HG03196 (cell line): ENCODE measurements around the gene KDF1.
"Not testable (repeated sequence)": the region's sequence is repeated elsewhere in the genome, so short reads cannot be mapped to it uniquely, and the experiment has no call there.

Experiments
- ATAC-seq: cut with Tn5 transposase; IDR thresholded peaks from one replicate; pipeline ENCODE4 v1.9.1; 2021; ENCODE audit not compliant: unreplicated experiment

The KDF1 gene

DNA sequence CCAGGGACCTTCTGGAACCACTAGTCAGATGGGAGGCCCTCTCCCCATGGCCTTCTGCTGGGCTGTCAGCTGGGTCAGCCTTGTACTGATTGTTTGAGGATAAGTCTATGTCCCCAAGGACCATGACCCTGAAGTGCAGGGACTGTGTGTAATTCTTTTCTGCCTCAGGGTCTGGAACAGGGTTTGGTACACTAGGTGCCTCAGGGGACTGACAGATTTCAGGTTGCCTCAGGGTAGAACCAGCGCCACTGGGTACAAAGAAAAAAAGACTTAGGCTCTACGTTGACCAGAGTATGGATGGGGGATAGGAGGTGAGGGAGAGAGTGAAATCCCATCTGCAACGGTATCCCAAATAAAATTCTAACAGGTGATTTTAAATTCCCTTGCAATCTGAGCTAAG, 3.0 kb downstream of the KDF1 start:
- no peak for ATAC-seq

DNA sequence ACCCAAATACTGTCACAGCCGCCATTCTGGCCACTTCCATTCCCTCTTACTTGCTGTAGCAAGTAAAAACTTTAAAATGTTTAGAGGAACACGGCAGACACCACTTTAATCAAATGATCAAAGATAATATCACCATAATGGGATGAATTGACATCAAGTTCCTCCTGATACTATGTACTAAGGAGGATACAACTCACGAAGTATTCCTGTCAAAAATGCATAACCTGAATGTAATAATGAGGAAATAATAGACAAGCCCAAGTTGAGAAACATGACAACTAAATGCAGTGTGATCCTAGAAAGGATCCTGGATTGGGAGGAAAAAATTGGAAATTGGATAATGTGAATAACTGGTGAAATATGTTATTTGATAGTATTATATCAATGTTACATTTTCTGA, 3.9 kb downstream of the KDF1 start:
- ATAC-seq: no peak

DNA sequence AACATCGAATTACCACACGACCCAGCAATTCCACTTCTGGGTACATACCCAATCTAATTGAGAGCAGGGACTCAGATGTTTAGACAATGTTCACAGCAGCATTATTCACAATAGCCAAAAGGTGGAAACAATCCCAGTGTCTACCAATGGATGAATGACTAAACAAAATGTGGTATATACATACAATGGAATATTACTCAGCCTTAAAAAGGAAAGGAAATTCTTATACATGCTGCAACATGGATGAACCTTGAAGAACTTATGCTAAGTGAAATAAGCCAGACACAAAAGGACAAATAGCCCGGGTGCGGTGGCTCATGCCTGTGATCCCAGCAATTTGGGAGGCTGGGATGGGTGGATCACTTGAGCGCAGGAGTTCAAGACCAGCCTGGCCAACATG, 6.9 kb downstream of the KDF1 start:
- ATAC-seq: no peak

DNA sequence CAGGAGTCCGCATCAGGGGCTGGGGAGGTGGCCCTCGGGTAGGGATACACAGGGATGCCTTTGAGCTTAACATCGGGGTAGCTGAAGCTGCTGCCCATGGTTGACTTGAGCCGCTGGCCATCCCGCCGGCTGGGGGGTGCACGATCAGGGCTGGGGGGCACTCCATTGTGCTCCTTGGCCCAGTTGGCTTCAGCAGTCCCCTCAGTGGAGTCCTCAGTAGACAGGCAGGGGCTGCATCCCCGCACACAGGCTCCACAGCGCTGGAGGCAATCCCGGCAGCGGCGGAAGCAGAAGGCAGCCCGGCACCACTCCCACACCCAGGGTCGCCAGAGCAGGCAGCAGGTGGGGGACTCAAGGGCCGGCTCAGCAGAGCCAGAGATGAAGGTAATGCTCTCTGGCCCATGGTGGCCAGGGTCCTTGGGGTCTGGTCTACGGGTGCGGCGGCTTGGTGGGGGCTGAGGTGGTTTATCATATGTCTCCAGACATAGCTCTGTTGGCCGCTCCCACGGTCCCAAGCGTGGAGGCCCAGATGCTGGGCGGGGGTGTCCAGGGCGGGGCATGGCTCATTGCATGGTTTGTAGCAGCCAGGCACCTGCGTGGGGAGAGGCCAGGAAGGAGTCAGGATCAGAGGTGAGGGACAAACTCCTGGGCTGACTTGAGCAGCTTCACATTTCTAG, 8.3 kb downstream of the KDF1 start:
- ATAC-seq: no peak

DNA sequence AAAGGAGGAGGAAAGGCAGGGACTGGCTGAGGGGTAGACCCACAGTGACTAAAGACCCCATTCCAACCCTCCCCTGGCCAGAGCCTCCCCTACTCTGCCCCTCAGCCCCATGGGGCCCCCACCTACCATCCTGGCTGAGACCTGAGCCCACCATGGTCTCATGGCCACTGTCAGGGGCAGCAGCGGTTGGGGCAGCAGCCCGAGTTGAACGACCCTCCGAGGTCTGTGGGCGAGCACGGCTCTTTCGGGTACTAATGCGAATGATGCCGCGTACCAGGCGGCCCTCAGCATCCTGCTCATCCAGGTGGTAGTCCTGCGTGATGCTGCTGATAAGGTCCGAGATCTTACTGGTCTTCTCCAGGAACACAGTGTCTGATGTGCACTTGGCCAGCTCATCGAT, 9.1 kb downstream of the KDF1 start:
- ATAC-seq: no peak

DNA sequence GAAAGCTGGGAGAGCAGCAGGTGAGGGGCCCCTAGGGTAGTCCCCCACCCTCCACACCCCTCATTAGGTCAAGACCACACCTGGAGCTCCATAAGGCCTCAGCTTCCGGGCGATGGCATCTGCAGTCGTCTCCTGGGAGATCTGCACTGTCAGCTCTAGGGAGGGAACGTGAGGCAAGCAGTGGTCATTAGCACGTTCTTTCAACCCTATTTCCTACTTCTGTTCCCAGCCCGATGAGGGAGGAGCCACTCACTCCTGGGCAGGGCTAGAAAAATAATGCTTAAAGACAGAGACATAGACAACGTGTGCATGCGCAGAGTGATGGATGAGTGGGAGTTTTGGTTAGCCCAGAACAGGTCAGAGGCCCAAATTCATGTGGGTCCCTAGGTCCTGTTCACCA, 9.7 kb downstream of the KDF1 start:
- ATAC-seq: no peak

DNA sequence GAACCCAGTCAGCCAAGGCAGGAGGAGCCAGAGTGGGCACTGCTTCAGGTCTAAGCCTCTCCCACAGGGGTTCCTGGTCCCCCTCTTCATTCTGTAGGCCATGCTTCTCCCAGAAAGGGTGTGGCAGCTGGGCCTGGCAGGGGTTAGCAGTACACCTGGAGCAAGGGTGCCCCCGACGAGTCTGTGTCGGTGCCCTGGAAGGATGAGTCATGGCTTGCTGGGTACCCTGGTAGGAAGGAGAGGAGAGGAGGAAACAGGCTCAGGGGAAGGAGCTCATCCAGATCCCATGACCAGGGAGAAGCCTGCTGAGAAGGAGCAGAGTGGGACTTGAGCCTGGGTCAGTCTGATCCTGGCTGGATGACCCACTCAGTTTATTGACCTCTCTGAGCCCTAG, 10.3 kb downstream of the KDF1 start:
- no peak for ATAC-seq

DNA sequence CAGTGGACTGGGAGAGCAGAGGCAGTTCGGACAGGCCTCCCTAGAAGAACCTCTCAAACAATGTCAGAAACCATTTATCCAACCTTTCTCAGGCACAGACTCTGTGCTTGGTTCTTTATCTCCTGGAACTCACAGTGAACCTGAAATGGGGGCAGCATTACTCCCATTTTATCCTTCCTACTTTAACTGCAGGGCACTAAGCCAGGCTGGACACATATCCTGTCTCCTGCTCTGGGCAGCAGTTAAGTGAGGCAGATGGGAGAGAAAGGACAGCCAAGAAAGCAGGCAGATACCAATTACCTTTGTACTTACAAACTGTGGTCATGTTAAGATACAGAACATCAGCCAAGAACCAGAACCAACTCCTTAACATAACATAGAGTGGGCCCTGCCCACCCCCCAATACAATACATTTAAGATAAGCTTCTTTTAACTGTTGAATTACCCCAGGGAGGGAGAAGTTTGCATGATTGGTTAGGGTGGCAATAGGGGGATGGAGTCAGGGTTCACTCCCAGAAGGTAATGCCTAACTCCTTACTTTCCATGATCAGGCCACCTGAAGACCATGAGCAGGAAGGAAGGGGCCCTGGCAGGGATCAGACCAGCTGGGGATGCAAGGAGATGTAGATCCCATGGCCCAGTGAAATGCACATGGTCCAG, 10.9 kb downstream of the KDF1 start:
- ATAC-seq: no peak

DNA sequence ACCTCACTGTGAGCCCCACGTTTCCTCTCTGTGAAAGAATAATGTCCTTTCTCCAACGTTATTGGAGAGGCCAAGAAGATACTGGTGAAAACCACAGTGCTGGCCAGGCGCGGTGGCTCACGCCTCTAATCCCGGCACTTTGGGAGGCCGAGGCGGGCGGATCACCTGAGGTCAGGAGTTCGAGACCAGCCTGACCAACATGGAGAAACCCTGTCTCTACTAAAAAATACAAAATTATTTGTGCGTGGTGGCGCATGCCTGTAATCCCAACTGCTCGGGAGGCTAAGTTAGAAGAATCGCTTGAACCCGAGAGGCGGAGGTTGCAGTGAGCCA, 11.6 kb downstream of the KDF1 start:
- not testable (repeated sequence) for ATAC-seq

DNA sequence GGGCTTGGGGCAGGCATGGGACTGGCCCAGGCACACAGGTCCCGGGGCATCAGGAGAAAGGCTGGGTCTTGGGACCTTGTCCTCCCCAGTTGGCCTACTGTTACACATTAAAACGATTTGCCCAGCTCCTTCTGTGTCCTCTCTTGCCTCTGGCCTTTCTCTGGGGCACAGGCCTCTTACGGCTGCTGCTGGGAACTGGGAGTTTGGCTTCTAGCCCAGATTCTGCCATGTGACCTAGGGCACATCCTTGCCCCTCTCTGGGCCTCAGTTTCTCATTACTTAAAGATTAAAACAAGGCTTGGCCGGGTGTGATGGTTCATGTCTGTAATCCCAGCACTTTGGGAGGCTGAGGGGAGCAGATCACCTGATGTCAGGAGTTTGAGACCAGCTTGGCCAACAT, 14.0 kb downstream of the KDF1 start:
- ATAC-seq: no peak

DNA sequence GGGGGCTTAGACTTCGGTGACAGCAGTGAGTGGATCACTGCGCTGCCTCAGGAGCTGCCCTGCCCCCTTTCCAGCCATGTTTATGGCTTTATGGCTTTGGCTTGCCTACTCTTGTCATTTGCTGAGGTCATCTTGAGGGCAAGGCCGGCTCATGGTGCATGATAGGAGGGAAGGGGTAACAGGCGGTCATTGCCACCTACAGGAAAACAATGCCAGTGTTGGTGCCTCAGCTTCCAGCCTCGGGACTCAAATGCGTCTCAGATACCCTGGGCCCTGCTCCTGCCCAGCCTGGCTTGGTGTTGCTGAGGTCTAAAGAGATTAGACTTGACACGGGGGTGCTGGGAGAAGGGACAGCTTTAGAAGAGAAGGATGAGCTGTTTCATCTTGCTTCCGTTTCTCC, 14.5 kb downstream of the KDF1 start:
- no peak for ATAC-seq

DNA sequence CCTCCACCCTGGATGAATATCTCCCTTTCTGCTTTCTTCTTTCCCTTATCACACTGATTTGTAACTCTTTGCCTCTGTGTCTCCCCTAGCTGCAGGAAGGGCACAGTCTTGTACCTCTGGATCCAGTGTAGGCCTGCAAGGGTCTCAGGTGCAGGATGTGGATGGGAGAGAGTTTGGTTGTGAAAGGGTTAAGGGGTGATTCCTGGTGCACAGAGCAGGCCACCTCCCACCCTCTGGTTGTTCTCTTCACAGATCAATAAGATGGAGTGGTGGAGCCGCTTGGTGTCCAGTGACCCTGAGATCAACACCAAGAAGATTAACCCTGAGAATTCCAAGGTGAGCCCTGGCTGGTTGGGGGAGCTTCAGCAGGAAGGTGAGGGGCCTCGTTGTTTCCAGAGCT, 15.1 kb downstream of the KDF1 start:
- ATAC-seq: no peak

DNA sequence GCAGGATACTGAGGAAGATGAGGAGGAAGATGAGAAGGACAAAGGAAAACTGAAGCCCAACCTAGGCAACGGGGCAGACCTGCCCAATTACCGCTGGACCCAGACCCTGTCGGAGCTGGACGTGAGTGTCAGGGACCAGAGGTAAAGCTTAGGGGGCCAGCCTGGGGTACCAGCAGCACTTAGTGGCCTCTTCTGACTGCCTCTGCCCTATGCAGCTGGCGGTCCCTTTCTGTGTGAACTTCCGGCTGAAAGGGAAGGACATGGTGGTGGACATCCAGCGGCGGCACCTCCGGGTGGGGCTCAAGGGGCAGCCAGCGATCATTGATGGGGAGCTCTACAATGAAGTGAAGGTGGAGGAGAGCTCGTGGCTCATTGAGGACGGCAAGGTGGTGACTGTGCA, 17.6 kb downstream of the KDF1 start:
- no peak for ATAC-seq

DNA sequence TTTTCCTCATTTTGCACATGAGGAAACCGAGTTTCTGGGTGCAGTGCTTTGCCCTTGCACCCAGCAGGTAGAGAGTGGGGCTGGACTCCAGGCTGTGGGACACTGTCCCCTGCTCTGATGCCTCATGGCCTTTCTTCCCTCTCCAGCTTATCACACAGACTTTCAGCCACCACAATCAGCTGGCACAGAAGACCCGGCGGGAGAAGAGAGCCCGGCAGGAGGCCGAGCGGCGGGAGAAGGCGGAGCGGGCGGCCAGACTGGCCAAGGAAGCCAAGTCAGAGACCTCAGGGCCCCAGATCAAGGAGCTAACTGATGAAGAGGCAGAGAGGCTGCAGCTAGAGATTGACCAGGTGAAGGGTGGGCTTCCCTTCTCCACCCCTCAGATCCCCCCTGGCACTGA, 19.0 kb downstream of the KDF1 start:
- ATAC-seq: no peak

DNA sequence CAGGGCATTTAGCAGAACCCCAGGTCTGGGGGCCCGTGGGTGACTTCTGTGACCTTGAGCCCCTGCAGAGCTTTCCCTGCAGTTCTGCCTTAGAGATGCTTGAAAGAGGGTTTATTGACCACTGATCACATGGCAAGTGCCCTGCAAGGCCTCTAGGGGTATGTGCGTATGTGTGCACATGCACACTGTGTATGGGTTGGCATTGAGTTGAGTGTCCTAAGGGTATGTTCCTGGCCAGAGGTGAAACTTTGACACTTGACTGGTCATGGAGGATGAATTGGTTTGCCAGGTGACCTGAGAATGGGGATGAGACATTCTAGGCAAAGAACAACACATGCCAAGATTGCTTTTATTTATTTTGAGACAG, 21.6 kb downstream of the KDF1 start:
- ATAC-seq: no peak

DNA sequence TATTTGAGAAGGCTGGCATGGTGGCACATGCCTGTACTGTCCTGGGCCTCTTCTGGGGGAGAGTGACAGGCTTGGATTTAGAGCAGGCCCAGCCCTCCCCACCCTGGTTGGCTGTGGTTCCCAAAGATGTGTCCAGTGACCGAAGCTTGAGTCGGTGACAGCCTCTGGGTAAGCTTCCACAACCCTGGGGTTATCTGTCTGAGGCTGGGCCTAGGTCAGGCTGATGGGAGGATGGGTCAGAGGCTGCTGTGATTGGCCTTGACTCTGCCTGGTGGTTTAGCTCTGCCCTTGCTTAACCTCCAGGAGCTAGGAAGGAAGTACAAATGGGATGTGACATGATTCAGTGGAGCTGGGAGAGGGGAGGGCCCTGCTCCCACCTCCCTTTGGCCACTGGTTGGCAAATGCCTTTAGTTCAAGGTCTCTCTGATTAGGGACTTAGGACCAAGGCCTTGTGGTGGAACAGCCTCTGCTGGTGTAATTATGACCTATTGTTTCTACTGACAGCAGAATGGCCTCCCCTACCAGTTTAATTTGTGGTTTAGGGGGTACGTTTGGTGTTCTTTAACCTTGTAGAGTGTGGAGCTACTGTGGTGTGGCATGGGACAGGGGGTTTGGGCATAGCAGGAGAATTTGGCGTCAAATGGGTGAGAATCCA, 22.1 kb downstream of the KDF1 start:
- ATAC-seq: no peak

DNA sequence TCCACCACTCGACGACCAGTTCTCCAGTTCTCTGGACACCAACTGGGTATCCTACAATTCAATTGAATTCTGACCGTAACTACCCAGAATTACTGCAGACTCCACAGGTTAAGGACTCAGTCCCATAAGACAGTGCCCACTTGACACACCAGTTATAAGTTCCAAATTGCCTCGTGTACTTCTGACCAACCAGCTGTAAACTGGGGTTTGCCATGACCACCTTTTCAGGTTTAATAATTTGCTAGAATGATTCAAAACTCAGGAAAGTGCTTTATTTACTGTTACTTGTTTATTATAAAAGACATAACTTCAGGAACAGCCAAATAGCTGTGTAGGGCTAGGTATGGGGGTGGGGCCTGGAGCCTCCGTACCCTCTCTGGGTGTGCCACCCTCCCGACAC, 23.4 kb downstream of the KDF1 start:
- no peak for ATAC-seq

DNA sequence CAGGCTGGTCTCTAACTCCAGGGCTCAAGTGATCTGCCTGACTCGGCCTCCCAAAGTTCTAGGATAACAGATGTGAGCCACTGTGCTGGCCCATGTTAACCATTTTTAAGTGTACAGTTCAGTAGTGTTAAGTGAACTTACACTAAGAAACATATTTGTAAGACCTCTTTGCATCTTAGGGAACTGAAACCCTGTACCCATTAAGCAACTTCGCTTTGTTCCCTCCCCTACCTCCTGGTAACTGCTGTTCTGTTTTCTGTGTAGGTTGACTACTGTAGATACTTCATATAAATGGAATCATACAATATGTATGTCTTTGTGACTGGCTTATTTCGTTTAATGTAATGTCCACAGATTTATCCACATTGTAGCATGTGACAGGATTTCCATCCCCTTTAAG, 27.7 kb downstream of the KDF1 start:
- ATAC-seq: no peak

DNA sequence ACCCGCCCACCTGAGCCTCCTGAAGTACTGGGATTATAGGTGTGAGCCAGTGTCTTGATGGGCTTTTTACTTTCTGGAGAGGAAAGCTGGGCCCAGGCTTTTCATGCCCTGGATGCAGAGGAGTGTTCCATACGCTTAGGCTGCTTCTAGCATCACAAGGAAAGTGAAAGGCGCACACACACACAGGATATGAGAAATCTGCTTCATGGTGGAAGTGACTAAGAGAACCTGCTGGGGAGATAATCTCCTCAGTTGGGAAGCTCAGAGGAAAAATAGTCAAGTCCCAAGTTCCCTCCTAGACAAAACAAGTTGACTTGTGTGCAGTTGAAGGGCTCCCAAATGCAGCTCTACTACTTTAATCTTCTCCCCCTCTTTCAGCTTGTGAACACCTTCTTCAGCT, 36.6 kb downstream of the KDF1 start:
- no peak for ATAC-seq

DNA sequence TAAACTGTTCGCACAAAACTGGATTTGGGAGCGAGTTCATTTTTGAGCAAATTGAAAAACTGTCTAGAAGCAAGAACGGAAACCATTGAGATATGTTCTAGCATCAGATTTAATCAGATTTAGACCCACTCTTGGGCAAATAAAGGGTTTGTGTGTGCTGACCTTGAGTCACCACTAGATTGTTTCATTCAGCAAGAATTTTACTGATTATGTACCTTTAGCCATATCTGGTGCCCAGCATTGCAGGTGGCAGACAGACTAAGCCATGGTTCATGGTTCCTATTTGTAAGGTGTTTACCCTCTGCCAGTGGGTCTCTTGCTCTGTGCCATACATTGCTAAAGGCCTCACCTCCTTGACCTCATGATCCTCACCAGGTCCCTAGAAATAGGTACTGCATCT, 37.4 kb downstream of the KDF1 start:
- no peak for ATAC-seq

DNA sequence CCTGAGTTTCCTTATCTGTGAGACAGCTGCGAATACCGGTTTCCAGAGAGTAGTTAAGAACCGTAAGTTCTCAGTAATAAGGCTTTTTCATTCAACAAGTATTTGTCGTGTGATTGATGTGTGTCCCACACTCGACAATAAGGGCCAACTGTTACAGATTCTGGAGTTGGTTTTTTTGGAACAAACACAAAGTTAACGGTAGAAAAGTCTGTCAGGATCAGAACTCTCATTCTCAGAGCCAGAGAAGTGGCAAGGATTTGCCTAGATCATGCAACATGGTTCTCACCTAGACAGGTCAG, 37.9 kb downstream of the KDF1 start:
- no peak for ATAC-seq

DNA sequence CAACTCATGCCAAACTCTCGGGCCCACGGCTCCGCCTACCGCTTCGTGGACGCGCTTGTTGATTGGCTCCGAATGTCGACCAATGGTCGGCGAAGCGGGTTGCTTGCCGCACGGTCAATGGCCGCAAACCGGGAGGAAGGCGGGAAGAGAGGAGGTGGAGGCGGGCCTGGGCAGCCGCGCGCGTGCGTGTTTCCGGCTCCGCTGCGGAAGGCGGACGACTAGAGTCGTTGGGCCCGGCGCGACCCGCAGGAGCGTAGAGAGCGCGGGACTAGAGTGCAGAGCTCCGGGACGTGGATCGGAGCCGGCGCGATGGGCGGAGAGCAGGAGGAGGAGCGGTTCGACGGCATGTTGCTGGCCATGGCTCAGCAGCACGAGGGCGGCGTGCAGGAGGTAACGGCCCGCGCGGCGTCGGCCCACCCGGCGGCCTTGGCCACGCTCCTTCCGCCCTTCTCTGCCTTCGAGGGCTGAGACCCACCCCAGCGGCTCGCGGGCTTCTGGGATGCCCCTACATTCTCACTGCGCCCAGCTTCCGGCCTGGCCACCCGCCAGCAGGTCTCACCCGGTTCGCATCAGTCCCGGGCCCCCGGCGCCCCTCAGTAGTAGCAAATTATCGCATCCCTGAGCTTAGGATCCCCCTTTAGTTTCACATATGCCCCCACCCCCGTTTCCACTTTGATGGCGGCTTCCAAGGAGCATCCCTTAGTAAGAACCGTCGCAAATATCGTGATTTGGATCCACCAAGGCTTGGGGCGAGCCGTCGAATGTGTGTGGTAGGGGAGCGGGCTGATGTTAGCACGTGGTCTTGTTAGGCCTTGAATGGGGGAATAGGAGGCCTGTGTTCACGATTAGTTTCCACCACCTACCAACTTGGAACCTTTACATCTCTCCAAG, 38.5 kb downstream of the KDF1 start, which contains the start of gene NUDC:
Gene NUDC, plus strand, starts transcription at position 204 of the 891 bp plus-strand sequence. Its CDS starts 106 bp downstream, at position 310.
- peak; percentile 96 for ATAC-seq
